Karpas-422 (cell line): Measurements from ENCODE around the gene MAPK14. TPM values are rescaled to one million over a fixed set of nuclear protein-coding genes. Genes with fewer than 3 reads are reported as not detected.
A peak's percentile ranks its signal among the peaks of the same experiment; 100 is the strongest.

ENCODE experiments used
- DNase-seq: peaks from one replicate; pipeline ENCODE4 v3.0.0-alpha.2; 2015
- H2AFZ ChIP-seq: fragments of 200-600 bp; sonication (generic); 2 replicates; pipeline ENCODE4 v1.6.1; 2014; ENCODE audit warnings: antibody characterized with exemption, low read length, mixed read lengths
- H3K27ac ChIP-seq: fragments of 200-600 bp; sonication (generic); 2 replicates; pipeline ENCODE4 v1.5.1; 2014; ENCODE audit warnings: mild to moderate bottlenecking, low read length, moderate library complexity
- H3K27me3 ChIP-seq: fragments of 200-600 bp; sonication (generic); 2 replicates; pipeline ENCODE4 v1.6.1; 2014; ENCODE audit warnings: low read length, mixed read lengths
- H3K36me3 ChIP-seq: fragments of 200-600 bp; sonication (generic); 2 replicates; pipeline ENCODE4 v1.6.1; 2014; ENCODE audit warnings: low read length, mixed read lengths; ENCODE audit not compliant: insufficient read depth
- H3K4me1 ChIP-seq: fragments of 200-600 bp; sonication (generic); 2 replicates; pipeline ENCODE4 v1.6.1; 2014; ENCODE audit warnings: mild to moderate bottlenecking, low read length, mixed read lengths
- H3K4me2 ChIP-seq: fragments of 200-600 bp; sonication (generic); 2 replicates; pipeline ENCODE4 v1.6.1; 2014; ENCODE audit warnings: low read length, low read depth, mild to moderate bottlenecking; ENCODE audit not compliant: poor library complexity, severe bottlenecking
- H3K4me3 ChIP-seq: fragments of 200-600 bp; sonication (generic); 2 replicates; pipeline ENCODE4 v1.5.1; 2014; ENCODE audit warnings: mild to moderate bottlenecking, antibody characterized with exemption, low read length, mixed read lengths
- H3K79me2 ChIP-seq: fragments of 200-600 bp; sonication (generic); 2 replicates; pipeline ENCODE4 v1.6.1; 2014; ENCODE audit warnings: mild to moderate bottlenecking, low read length, mixed read lengths
- H3K9ac ChIP-seq: fragments of 200-600 bp; sonication (generic); 2 replicates; pipeline ENCODE4 v1.6.0; 2014; ENCODE audit warnings: low read length
- H3K9me2 ChIP-seq: fragments of 200-600 bp; sonication (generic), shearing (Covaris generic); replicated peaks from 2 replicates; pipeline ENCODE4 v1.6.0; 2014; ENCODE audit warnings: mild to moderate bottlenecking, low read length, moderate library complexity; ENCODE audit not compliant: insufficient read depth
- H3K9me3 ChIP-seq: fragments of 300-700, 200-600 bp; sonication (generic); 2 replicates; pipeline ENCODE4 v1.6.1; 2014; ENCODE audit warnings: low read length, mixed read lengths
- H4K20me1 ChIP-seq: fragments of 200-600 bp; sonication (generic); 2 replicates; pipeline ENCODE4 v1.6.1; 2014; ENCODE audit warnings: mild to moderate bottlenecking, antibody characterized with exemption, low read length, low read depth; ENCODE audit not compliant: insufficient read depth
- total RNA-seq: library from RNA; depleted of rRNA; stranded (reverse); fragments of >200 nt; shearing (Covaris generic); gene quantifications from 2 replicates; pipeline ENCODE4 v1.2.3, GENCODE V29; 2014; ENCODE audit warnings: low replicate concordance

The MAPK14 gene
- total RNA-seq, 1 experiment from 2014 or later: 56.1 TPM

GRCh38 chr6:36072681-36073080 is 45.1 kb downstream of the MAPK14 start:
- Histone ChIP-seq H3K9me3 (no peaks in the 10 kb centered on the region), H2AFZ (no peak overlapping the region), H3K27me3 (no peaks in the 10 kb centered on the region), H4K20me1 (no peaks in the 10 kb centered on the region), H3K36me3 (peaks cover 16% of the 10 kb centered on the region; the same call in 1 of the 2 replicates), H3K4me2 (no peak overlapping the region), H3K9me2 (no peaks in the 10 kb centered on the region), H3K9ac (no peak overlapping the region), H3K27ac (no peak overlapping the region), H3K79me2 (peaks cover 76% of the 10 kb centered on the region), H3K4me1 (no peaks in the 10 kb centered on the region; the same call in 1 of the 2 replicates), H3K4me3 (no peak overlapping the region)
- no peak for DNase-seq

GRCh38 chr6:36073587-36073986 is 46.0 kb downstream of the MAPK14 start:
- Histone ChIP-seq H3K4me3 (no peak overlapping the region), H3K27me3 (no peaks in the 10 kb centered on the region), H3K9me2 (no peaks in the 10 kb centered on the region), H3K9me3 (no peaks in the 10 kb centered on the region), H3K27ac (no peak overlapping the region), H3K4me1 (no peaks in the 10 kb centered on the region; the same call in 1 of the 2 replicates), H4K20me1 (no peaks in the 10 kb centered on the region), H3K9ac (no peak overlapping the region), H2AFZ (no peak overlapping the region), H3K79me2 (peaks cover 76% of the 10 kb centered on the region), H3K36me3 (peaks cover 25% of the 10 kb centered on the region; the same call in 1 of the 2 replicates), H3K4me2 (no peak overlapping the region)
- no peak for DNase-seq

- peak; percentile 64 for DNase-seq
- no peak overlapping the region for H3K4me3 ChIP-seq
- no peak overlapping the region for H3K4me2 ChIP-seq
- H4K20me1 ChIP-seq: no peaks in the 10 kb centered on the region
- no peak overlapping the region for H2AFZ ChIP-seq
- H3K36me3 ChIP-seq: peaks cover 43% of the 10 kb centered on the region
- H3K9me3 ChIP-seq: no peaks in the 10 kb centered on the region
- no peak overlapping the region for H3K27ac ChIP-seq
- H3K9me2 ChIP-seq: no peaks in the 10 kb centered on the region
- no peak overlapping the region for H3K9ac ChIP-seq
- H3K79me2 ChIP-seq: peaks cover 72% of the 10 kb centered on the region
- H3K4me1 ChIP-seq: peaks cover 5% of the 10 kb centered on the region
- H3K27me3 ChIP-seq: no peaks in the 10 kb centered on the region
Observed at GRCh38 chr6:36075656-36076055, 48.0 kb downstream of the MAPK14 start.

GRCh38 chr6:36076178-36077063 is 48.8 kb downstream of the MAPK14 start:
- peaks cover 72% of the 10 kb centered on the region for H3K79me2 ChIP-seq
- H4K20me1 ChIP-seq: no peaks in the 10 kb centered on the region
- peaks cover 51% of the 10 kb centered on the region for H3K36me3 ChIP-seq

GRCh38 chr6:36078159-36078558 is 50.6 kb downstream of the MAPK14 start:
- H3K9me2 ChIP-seq: no peaks in the 10 kb centered on the region
- no peaks in the 10 kb centered on the region for H3K27me3 ChIP-seq
- H3K9me3 ChIP-seq: peaks cover 3% of the 10 kb centered on the region
- H3K9ac ChIP-seq: no peak overlapping the region
- H3K4me2 ChIP-seq: no peak overlapping the region
- peaks cover 66% of the 10 kb centered on the region for H3K79me2 ChIP-seq
- H3K4me3 ChIP-seq: no peak overlapping the region
- H3K27ac ChIP-seq: no peak overlapping the region
- peaks cover 5% of the 10 kb centered on the region for H3K4me1 ChIP-seq
- H3K36me3 ChIP-seq: peaks cover 68% of the 10 kb centered on the region
- H4K20me1 ChIP-seq: no peaks in the 10 kb centered on the region
- DNase-seq: no peak
- H2AFZ ChIP-seq: no peak overlapping the region

More at GRCh38 chr6:36076178-36077063, 48.8 kb downstream of the MAPK14 start:
- Histone ChIP-seq H3K27me3 (no peaks in the 10 kb centered on the region), H3K4me2 (no peak overlapping the region), H3K9ac (no peak overlapping the region), H3K9me3 (peaks cover 2% of the 10 kb centered on the region; the same call in 1 of the 2 replicates), H3K4me3 (no peak overlapping the region), H2AFZ (no peak overlapping the region), H3K9me2 (no peaks in the 10 kb centered on the region), H3K27ac (no peak overlapping the region), H3K4me1 (peaks cover 5% of the 10 kb centered on the region)
- no peak for DNase-seq

GRCh38 chr6:36079601-36080000 is 52.0 kb downstream of the MAPK14 start:
- Histone ChIP-seq H3K4me1 (peaks cover 11% of the 10 kb centered on the region), H3K9me3 (peaks cover 3% of the 10 kb centered on the region), H3K4me2 (no peak overlapping the region), H4K20me1 (no peaks in the 10 kb centered on the region), H3K27ac (no peak overlapping the region), H3K36me3 (peaks cover 79% of the 10 kb centered on the region), H2AFZ (no peak overlapping the region), H3K79me2 (peaks cover 58% of the 10 kb centered on the region), H3K27me3 (no peaks in the 10 kb centered on the region), H3K9ac (no peak overlapping the region), H3K9me2 (no peaks in the 10 kb centered on the region), H3K4me3 (no peak overlapping the region)
- DNase-seq: no peak

GRCh38 chr6:36082318-36082717 is 54.7 kb downstream of the MAPK14 start:
- Histone ChIP-seq H3K79me2 (peaks cover 46% of the 10 kb centered on the region), H2AFZ (no peak overlapping the region), H3K27ac (no peak overlapping the region), H3K36me3 (peaks cover 70% of the 10 kb centered on the region), H3K9me2 (no peaks in the 10 kb centered on the region), H3K4me1 (peaks cover 38% of the 10 kb centered on the region), H3K9ac (no peak overlapping the region), H3K4me3 (no peak overlapping the region), H3K4me2 (no peak overlapping the region), H3K9me3 (peaks cover 3% of the 10 kb centered on the region), H4K20me1 (no peaks in the 10 kb centered on the region), H3K27me3 (no peaks in the 10 kb centered on the region)
- no peak for DNase-seq

GRCh38 chr6:36083446-36083845 is 55.8 kb downstream of the MAPK14 start:
- Histone ChIP-seq H3K4me1 (peaks cover 39% of the 10 kb centered on the region), H3K27me3 (no peaks in the 10 kb centered on the region), H2AFZ (no peak overlapping the region), H3K9ac (no peak overlapping the region), H3K4me3 (no peak overlapping the region), H3K4me2 (no peak overlapping the region), H4K20me1 (no peaks in the 10 kb centered on the region), H3K79me2 (peaks cover 36% of the 10 kb centered on the region), H3K9me2 (no peaks in the 10 kb centered on the region), H3K36me3 (peaks cover 61% of the 10 kb centered on the region), H3K9me3 (peaks cover 3% of the 10 kb centered on the region), H3K27ac (no peak overlapping the region)
- no peak for DNase-seq
